CD4-positive, alpha-beta T cell treated with Interleukin-10 for 1 hour (primary cell): ENCODE results near the gene EDC3.
"Not testable (repeated sequence)": the region's sequence is repeated elsewhere in the genome, so short reads cannot be mapped to it uniquely, and the experiment has no call there.

ENCODE experiments used
- DNase-seq: peaks from one replicate; pipeline ENCODE4 v3.0.0-alpha.2; 2020

Gene EDC3

GRCh38 chr15:74695597-74696397, at the start of gene EDC3:
EDC3 (minus strand) TSS chr15:74696024; CDS start chr15:74675124, 20,900 bp downstream.
- DNase-seq = peak; percentile 86

DNA sequence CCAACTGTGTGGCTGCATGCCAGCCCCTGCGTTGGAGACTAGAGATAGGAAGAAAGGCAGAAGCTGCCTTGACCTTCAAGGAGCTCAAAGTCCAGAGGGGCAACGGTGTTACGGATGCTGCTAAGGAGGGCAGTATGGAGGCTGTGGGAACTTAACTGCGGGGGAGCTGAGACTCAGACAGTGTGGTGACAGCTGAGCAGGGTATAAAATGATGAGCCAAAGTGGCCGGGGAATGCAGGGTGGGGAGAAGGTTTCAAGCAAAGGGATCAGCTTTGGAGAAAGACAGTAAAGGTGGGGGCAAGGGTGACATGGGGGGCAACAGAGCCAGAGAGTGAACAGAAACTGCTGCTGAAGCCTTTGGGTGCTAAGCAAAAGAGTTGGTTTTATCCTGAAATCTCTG, 46.6 kb upstream of the EDC3 start:
- no peak for DNase-seq

DNA sequence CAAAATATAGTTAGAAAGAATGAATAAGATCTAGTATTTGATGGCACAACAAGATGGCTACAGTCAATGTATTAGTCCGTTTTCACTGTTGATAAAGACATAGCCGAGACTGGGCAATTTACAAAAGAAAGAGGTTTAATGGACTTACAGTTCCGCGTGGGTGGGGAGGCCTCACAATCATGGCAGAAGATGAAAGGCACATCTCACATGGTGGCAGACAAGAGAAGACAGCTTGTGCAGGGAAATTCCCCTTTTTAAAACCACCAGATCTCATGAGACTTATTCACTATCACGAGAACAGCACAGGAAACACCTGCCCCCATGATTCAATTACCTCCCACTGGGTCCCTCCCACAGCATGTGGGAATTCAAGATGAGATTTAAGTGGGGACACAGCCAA, 42.4 kb upstream of the EDC3 start:
- DNase-seq = not testable (repeated sequence)

GRCh38 chr15:74735305-74735704, 39.5 kb upstream of the EDC3 start:
- DNase-seq = no peak

GRCh38 chr15:74733269-74733668, 37.4 kb upstream of the EDC3 start:
- DNase-seq = no peak

DNA sequence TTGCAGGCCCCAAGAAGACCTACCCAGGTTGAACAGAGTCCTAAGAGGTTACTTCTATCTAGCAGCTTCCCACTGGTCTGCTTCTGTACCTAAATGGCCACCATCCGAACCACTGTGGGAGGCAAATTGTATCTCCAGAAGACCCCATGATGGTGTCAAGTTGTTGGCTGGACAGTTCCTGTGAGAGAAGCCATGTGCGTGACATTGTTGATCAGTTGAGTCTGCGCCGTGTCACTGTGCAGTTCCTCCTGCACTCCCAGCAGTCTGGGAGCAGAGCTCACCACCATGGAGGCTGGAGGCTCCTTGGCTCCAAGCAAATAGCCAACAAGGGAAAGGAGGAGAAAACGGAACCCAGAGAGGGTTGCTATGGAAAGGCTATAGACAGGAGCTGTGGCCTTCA, 37.0 kb upstream of the EDC3 start:
- DNase-seq = no peak

GRCh38 chr15:74730619-74731316, 34.9 kb upstream of the EDC3 start:
- no peak for DNase-seq

DNA sequence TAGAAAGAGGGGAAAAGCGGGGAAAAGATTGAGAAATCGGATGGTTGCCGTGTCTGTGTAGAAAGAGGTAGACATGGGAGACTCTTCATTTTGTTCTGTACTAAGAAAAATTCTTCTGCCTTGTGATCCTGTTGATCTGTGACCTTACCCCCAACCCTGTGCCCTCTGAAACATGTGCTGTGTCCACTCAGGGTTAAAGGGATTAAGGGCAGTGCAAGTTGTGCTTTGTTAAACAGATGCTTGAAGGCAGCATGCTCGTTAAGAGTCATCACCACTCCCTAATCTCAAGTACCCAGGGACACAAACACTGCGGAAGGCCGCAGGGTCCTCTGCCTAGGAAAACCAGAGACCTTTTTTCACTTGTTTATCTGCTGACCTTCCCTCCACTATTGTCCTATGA, 33.5 kb upstream of the EDC3 start:
- not testable (repeated sequence) for DNase-seq

GRCh38 chr15:74728699-74729098, 32.9 kb upstream of the EDC3 start:
- not testable (repeated sequence) for DNase-seq

DNA sequence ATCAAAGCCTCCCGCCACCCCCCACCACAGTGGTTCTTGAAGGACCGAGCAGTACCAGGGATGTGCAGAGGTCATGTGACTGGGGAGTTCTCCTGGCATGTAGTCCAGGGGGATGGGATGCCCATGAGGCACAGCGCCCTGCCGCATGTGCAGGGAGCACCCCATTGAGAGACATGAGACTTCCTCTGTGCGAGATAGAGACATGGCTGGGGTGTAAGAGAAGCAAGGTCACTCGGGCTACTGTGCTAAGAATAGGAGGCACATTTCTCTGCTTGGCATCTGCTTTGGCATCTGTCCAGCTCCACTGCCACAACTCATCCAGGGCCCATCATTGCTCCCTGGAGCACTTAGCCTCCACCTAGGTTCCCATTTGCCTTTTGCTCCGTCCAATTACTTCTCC, 31.9 kb upstream of the EDC3 start:
- DNase-seq = no peak

- no peak for DNase-seq
Observed at GRCh38 chr15:74726774-74727164, 30.9 kb upstream of the EDC3 start.

DNA sequence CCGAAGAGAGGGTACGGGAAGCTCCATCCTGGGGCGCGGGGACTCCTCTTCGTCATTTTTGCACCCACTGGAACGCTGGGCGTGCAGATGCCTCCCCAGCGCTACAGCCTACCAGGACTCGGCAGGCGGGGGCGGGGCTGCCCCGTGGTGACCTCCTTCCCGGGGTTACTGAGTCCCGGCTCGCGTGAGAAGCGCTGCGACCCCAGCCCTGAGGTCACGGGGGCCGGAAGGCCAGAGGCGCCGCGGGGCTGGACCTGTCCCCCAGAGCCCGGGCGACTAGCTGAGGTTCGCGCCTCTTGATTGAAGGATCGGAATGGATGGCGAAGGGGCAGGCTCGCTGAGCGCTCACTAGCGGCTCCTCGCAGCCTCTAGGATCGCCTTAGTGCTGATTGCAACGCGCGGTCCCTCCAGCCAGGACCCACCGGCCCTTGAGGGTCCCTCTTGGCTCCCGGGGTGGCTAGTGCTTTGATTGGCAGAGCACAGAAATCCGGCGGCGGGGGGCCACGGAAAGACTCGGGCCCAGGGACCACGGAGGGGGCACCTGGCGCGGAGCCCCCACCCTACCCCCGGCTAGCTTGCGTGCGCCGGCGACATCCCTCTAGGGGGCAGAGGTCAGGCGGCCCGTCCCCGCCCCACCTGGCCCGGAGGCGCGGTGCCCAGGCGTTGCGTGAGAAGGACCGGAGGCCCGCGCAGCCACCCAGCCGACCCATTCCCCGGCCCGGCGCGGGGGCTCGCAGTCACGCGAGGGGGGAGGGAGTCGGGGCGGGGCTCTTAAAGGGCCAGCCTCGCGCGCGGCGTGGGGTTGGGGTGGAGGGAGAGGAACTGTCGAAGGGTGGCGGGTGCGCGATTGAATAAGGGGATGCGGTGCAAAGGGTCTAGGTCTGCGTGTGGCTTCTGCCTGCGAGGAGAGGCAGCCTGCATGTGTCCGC, 30.3 kb upstream of the EDC3 start:
- DNase-seq = peak; percentile 32

DNA sequence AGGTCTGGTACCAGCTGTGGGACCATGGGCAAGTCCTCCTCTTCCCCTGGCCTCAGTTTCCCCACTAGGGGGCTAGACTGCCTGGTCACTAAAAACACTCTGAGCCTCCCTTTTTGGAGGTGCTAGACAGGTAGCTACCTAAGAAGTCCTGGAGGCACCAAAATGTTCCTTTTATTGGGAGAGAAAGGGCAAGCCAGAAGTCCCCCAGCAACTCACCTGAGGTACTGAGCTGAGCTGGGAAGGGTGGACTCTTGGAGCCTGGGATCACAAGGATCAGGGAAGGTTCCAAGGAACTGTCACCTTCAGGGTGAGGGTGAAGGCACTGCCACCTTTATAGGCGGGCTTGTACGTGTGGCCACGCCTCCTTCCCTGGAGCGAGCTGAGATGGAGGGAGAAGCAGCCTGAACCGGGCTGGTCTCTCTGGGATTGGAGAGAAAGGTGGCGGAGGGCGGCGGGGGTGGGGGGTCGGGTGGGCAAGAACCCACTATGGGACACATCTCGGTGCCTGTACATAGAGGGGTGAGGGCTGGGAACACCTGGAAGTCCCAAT, 29.5 kb upstream of the EDC3 start, which contains the start of gene CYP1A1:
Gene CYP1A1 (minus strand): TSS at position 304 of the 550 bp plus-strand sequence. CDS start 2,431 bp downstream, outside the sequence.
- peak; percentile 19 for DNase-seq

DNA sequence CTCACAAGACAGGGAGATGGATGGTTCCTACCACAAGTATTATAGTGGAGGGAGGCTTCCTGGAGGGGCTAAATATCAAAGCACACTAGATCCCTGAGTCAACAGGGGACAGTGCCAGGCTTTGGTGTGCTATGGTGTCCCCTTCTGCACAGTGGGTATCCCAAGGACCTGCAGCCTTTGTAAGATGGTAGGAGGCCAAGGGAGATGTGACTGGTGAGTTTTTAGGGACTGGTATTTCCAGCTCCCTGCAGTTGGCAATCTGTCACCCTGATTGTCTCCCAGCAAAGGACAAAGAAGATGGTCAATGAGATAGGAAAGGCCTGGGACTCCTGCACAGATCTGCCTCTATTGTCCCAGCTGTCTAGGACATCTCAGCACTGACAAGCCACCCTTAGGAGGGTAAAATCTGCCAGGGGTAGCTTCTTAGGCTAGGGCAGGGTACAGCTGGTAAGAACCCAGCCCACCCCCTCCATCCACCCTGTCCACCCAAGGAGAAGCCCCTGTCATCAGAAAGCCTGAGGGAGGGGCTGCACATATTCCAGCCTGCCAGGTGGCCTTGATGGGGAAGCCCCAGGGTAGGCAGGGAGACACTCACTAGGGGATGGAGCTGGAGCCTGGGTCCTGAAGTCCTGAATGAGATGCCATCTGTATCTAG, 28.9 kb upstream of the EDC3 start:
- no peak for DNase-seq

DNA sequence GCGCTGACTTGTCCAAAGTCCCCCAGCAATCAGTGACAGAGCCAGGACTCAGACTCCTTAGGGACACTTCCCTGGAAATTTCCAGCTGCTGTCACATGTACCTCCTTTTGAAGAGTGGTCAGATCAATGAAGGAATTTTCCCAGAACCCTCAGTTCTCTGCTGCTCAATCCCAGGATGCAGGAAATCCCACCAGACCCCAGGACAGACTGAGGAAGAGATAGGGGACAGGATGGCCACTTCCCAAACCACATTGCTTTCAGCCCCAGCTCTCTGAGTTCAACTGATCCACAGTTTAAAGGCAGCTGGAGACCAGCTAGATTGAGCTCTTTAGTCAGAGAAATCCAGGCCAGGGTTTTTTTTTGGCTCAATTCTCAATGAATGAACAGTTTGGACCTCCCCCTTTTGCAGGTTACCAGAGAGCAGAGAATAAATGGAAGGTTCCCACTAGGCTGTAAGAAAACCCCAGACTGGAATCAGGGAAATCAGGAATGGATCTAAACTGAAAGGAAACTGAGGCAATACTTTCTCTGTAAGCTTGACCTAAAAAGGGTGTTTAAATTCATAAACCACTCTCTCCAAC, 28.0 kb upstream of the EDC3 start:
- peak; percentile 39 for DNase-seq

GRCh38 chr15:74723187-74723586, 27.4 kb upstream of the EDC3 start:
- DNase-seq = no peak

DNA sequence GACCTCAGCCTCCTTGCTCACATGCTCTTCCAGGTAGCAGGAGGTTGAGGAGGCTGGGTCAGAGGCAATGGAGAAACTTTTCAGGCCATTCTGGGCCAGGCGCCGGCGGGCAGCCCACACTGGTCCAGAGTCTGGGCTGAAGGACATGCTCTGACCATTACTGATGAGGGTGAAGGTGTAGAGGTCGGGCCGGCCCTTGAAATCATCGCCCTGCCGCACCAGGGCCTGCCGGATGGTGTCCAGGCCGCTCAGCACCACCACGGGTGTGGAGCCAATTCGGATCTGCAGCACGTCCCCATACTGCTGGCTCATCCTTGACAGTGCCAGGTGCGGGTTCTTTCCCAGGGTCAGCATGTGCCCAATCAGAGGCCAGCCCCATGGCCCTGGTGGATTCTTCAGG, 26.8 kb upstream of the EDC3 start:
- DNase-seq = no peak

GRCh38 chr15:74716651-74717050, 20.8 kb upstream of the EDC3 start:
- DNase-seq = no peak

DNA sequence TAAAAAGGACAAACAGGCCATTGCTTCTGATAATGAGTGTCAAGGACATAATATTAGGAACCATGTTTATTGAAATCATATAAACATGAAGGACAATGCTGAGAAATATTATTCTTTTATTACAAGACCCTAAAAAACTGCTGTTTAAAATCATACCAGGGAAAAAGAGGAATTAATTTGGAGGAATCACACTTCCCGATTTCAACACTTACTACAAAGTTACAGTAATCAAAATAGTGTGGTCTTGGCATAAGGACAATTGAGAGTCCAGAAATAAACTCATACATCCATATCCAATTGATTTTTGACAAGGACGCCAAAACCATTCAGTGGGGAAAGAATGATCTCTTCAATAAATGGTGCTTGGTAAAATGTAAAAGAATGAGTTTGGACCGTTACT, 16.5 kb upstream of the EDC3 start:
- DNase-seq = no peak

DNA sequence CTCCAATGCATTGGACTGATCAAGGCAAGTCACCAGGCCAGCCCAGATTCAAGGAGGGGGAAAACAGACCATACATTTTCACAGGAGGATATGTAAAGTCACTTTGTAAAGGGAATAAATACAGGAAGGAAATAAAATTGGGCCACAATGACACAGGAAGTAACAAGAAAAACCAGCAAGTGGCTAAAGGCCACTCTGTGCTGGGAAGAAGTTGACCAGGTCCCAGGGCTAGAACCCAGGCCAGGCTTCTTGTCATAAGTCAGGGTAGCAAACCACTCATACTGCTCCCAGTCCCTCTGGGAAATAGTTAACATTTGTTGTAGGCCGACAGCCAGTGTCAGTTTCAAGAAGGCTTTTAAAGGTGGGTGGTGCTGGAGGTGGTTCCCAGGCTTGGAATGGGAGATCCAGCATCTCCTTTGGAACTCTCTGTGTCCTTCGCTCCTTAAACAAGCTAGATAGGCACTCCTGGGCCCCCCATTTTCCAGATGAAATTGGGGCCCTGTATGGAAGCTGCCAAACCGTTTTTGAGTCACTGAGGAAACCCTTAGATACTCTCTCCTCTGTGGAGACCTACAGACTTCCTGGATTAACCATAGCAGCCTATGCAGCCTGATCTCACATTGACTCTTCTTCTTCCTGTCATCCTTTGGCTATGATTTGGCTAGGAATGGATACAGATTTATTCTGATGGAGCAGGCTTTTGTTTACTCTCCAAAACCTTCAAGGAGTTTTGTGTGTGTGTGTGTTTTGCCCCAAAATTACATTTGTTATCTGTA, 14.7 kb upstream of the EDC3 start:
- DNase-seq = no peak

- DNase-seq = no peak
Observed at GRCh38 chr15:74709892-74710291, 14.1 kb upstream of the EDC3 start.
